SK-N-SH treated with all-trans-retinoic acid at 6 μM for 48 hours (cell line): ENCODE results near the gene METTL1.
"Not testable (repeated sequence)": the region's sequence is repeated elsewhere in the genome, so short reads cannot be mapped to it uniquely, and the experiment has no call there.

Experiments
- ATAC-seq: fragments of 200-7000 bp; cut with Tn5 transposase; 3 replicates; pipeline ENCODE4 v1.9.1; 2020; ENCODE audit warnings: mild to moderate bottlenecking, moderate library complexity
- ARNTL ChIP-seq: fragments of 450-650 bp; formaldehyde crosslinking; IDR thresholded peaks from 2 replicates; pipeline ENCODE4 v1.5.0; 2020; ENCODE audit warnings: low read depth, mild to moderate bottlenecking, moderate library complexity, borderline replicate concordance
- BACH2 ChIP-seq: fragments of 250-450 bp; sonication (Bioruptor Pico); IDR thresholded peaks from 2 replicates; pipeline ENCODE4 v1.9.0; 2021; ENCODE audit warnings: mild to moderate bottlenecking, borderline replicate concordance
- GLIS3 ChIP-seq: fragments of 250-450 bp; sonication (Bioruptor Pico); IDR thresholded peaks from 2 replicates; pipeline ENCODE4 v1.5.0; 2020; ENCODE audit warnings: mild to moderate bottlenecking, moderate library complexity
- ISL1 ChIP-seq: fragments of 250-450 bp; sonication (Bioruptor Pico); IDR thresholded peaks from 2 replicates; pipeline ENCODE4 v2.1.2; 2022; ENCODE audit warnings: mild to moderate bottlenecking, moderate library complexity
- OSR1 ChIP-seq: fragments of 250-450 bp; sonication (Bioruptor Pico); IDR thresholded peaks from 2 replicates; pipeline ENCODE4 v1.8.0; 2022; ENCODE audit warnings: moderate library complexity, mild to moderate bottlenecking, inconsistent platforms
- PPARA ChIP-seq: fragments of 250-450 bp; sonication (Bioruptor Pico); IDR thresholded peaks from 2 replicates; pipeline ENCODE4 v1.5.0; 2020; ENCODE audit warnings: mild to moderate bottlenecking, borderline replicate concordance
- SNAI2 ChIP-seq: fragments of 250-450 bp; sonication (Bioruptor Pico); IDR thresholded peaks from 2 replicates; pipeline ENCODE4 v1.5.0; 2020; ENCODE audit warnings: mild to moderate bottlenecking, moderate library complexity
- TCF4 ChIP-seq: fragments of 250-450 bp; sonication (Bioruptor Pico); IDR thresholded peaks from 2 replicates; pipeline ENCODE4 v1.8.0; 2021; ENCODE audit warnings: mild to moderate bottlenecking, moderate library complexity, borderline replicate concordance
- TOX ChIP-seq: fragments of 250-450 bp; sonication (Bioruptor Pico); IDR thresholded peaks from 2 replicates; pipeline ENCODE4 v1.8.0; 2021; ENCODE audit warnings: mild to moderate bottlenecking, moderate library complexity, borderline replicate concordance
- ZC3H10 ChIP-seq: fragments of 250-450 bp; sonication (Bioruptor Pico); IDR thresholded peaks from 2 replicates; pipeline ENCODE4 v1.5.1; 2021; ENCODE audit warnings: mild to moderate bottlenecking, moderate library complexity
- ZFP3 ChIP-seq: fragments of 250-450 bp; sonication (Bioruptor Pico); IDR thresholded peaks from 2 replicates; pipeline ENCODE4 v1.5.0; 2020; ENCODE audit warnings: mild to moderate bottlenecking, moderate library complexity
- ZFP30 ChIP-seq: fragments of 450-650 bp; formaldehyde crosslinking; IDR thresholded peaks from 2 replicates; pipeline ENCODE4 v1.5.0; 2022; ENCODE audit warnings: mild to moderate bottlenecking, moderate library complexity
- ZNF565 ChIP-seq: fragments of 450-650 bp; formaldehyde crosslinking; conservative IDR thresholded peaks from 2 replicates; pipeline ENCODE4 v1.5.0; 2020; ENCODE audit warnings: low read depth, mild to moderate bottlenecking, moderate library complexity
- ZNF70 ChIP-seq: fragments of 450-650 bp; formaldehyde crosslinking; IDR thresholded peaks from 2 replicates; pipeline ENCODE4 v1.5.0; 2020; ENCODE audit warnings: mild to moderate bottlenecking, moderate library complexity
- ZNF8 ChIP-seq: fragments of 450-650 bp; formaldehyde crosslinking; IDR thresholded peaks from 2 replicates; pipeline ENCODE4 v1.5.0; 2020; ENCODE audit warnings: mild to moderate bottlenecking, moderate library complexity
- TF ChIP-seq, protein P1 (sequence below): fragments of 250-450 bp; sonication (Bioruptor Pico); IDR thresholded peaks from 2 replicates; pipeline ENCODE4 v1.5.0; 2020; ENCODE audit warnings: mild to moderate bottlenecking, moderate library complexity
- TF ChIP-seq, protein P2 (sequence below): fragments of 250-450 bp; sonication (Bioruptor Pico); IDR thresholded peaks from 2 replicates; pipeline ENCODE4 v1.5.1; 2021; ENCODE audit warnings: mild to moderate bottlenecking, moderate library complexity
- TF ChIP-seq, protein P3 (sequence below): fragments of 250-450 bp; sonication (Bioruptor Pico); IDR thresholded peaks from 2 replicates; pipeline ENCODE4 v1.5.1; 2020; ENCODE audit warnings: low read depth, mild to moderate bottlenecking, moderate library complexity
- TF ChIP-seq, protein P4 (sequence below): fragments of 250-450 bp; sonication (Bioruptor Pico); IDR thresholded peaks from 2 replicates; pipeline ENCODE4 v1.8.0; 2021; ENCODE audit warnings: low read depth, mild to moderate bottlenecking, moderate library complexity, borderline replicate concordance

The METTL1 gene

DNA sequence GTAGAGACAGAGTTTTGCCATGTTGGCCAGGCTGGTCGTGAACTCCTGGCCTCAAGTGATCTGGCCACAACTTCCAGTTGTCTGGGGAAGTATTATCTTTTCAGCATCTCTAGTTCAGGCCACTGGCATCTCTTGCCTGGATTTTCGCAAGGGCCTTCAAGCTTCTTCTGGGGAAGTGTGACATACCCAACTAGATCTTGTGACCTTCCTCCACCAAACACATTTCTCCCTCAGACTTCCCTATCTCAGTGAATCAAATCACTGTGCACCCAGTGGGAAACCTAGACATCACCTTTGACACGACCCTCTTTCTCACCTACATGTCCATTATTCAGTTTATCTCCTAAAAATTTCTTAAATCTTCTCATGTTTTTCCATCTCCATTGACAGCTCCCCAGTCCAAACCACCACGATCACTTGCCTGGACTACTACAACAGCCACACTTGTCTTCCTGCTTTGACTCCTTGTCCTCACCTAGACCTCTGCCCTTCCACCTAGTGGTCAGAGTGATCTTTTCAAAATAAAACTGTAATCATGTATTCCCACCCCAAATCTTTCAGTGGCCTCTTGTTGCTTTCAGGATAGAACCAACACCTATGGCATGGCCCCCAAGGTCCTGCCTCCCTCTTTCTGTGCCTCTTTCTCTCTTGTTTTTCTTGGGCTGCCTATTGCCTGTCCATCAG, 3.8 kb upstream of the METTL1 start:
- ATAC-seq, result no peak

DNA sequence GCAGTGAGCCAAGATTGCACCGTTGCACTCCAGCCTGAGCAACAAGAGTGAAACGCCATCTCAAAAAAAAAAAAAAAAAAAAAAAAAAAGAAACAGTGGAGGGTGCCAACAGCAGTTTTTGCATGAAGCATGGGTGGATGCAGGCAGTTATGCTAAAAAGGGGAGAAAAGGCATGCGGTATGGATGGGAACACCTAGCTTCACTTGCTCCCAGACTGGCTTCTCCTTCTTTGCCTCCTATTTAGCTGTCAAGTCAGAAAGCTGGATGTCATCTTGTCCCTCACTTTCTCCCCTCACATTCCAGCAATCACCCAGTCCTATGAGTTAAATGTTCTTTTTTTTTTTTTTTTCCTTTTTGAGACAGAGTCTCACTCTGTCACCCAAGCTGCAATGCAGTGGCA, 3.1 kb upstream of the METTL1 start:
- TF ChIP-seq, protein P1, sequence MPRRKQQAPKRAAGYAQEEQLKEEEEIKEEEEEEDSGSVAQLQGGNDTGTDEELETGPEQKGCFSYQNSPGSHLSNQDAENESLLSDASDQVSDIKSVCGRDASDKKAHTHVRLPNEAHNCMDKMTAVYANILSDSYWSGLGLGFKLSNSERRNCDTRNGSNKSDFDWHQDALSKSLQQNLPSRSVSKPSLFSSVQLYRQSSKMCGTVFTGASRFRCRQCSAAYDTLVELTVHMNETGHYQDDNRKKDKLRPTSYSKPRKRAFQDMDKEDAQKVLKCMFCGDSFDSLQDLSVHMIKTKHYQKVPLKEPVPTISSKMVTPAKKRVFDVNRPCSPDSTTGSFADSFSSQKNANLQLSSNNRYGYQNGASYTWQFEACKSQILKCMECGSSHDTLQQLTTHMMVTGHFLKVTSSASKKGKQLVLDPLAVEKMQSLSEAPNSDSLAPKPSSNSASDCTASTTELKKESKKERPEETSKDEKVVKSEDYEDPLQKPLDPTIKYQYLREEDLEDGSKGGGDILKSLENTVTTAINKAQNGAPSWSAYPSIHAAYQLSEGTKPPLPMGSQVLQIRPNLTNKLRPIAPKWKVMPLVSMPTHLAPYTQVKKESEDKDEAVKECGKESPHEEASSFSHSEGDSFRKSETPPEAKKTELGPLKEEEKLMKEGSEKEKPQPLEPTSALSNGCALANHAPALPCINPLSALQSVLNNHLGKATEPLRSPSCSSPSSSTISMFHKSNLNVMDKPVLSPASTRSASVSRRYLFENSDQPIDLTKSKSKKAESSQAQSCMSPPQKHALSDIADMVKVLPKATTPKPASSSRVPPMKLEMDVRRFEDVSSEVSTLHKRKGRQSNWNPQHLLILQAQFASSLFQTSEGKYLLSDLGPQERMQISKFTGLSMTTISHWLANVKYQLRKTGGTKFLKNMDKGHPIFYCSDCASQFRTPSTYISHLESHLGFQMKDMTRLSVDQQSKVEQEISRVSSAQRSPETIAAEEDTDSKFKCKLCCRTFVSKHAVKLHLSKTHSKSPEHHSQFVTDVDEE (CRISPR knock-in tag), result no peak
- TF ChIP-seq, protein P2, sequence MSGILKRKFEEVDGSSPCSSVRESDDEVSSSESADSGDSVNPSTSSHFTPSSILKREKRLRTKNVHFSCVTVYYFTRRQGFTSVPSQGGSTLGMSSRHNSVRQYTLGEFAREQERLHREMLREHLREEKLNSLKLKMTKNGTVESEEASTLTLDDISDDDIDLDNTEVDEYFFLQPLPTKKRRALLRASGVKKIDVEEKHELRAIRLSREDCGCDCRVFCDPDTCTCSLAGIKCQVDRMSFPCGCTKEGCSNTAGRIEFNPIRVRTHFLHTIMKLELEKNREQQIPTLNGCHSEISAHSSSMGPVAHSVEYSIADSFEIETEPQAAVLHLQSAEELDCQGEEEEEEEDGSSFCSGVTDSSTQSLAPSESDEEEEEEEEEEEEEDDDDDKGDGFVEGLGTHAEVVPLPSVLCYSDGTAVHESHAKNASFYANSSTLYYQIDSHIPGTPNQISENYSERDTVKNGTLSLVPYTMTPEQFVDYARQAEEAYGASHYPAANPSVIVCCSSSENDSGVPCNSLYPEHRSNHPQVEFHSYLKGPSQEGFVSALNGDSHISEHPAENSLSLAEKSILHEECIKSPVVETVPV (CRISPR knock-in tag), result no peak
- TF ChIP-seq TCF4 (CRISPR knock-in tag) (no peak), ARNTL (no peak), ZNF70 (CRISPR knock-in tag) (no peak), OSR1 (no peak), TOX (no peak), ZNF8 (CRISPR knock-in tag) (no peak), ZNF565 (no peak), GLIS3 (CRISPR knock-in tag) (no peak), ISL1 (CRISPR knock-in tag) (no peak), PPARA (CRISPR knock-in tag) (no peak), BACH2 (CRISPR knock-in tag) (no peak), SNAI2 (no peak), ZFP3 (CRISPR knock-in tag) (no peak), ZC3H10 (no peak)
- TF ChIP-seq, protein P3, sequence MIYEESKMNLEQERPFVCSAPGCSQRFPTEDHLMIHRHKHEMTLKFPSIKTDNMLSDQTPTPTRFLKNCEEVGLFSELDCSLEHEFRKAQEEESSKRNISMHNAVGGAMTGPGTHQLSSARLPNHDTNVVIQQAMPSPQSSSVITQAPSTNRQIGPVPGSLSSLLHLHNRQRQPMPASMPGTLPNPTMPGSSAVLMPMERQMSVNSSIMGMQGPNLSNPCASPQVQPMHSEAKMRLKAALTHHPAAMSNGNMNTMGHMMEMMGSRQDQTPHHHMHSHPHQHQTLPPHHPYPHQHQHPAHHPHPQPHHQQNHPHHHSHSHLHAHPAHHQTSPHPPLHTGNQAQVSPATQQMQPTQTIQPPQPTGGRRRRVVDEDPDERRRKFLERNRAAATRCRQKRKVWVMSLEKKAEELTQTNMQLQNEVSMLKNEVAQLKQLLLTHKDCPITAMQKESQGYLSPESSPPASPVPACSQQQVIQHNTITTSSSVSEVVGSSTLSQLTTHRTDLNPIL (CRISPR knock-in tag), result no peak
- TF ChIP-seq, protein P4, sequence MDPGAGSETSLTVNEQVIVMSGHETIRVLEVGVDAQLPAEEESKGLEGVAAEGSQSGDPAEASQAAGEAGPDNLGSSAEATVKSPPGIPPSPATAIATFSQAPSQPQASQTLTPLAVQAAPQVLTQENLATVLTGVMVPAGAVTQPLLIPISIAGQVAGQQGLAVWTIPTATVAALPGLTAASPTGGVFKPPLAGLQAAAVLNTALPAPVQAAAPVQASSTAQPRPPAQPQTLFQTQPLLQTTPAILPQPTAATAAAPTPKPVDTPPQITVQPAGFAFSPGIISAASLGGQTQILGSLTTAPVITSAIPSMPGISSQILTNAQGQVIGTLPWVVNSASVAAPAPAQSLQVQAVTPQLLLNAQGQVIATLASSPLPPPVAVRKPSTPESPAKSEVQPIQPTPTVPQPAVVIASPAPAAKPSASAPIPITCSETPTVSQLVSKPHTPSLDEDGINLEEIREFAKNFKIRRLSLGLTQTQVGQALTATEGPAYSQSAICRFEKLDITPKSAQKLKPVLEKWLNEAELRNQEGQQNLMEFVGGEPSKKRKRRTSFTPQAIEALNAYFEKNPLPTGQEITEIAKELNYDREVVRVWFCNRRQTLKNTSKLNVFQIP (CRISPR knock-in tag), result no peak
- TF ChIP-seq, all 23 proteins: peak for 0
- no peak for ATAC-seq

More for the DNA sequence above, 3.8 kb upstream of the METTL1 start:
- no peak for TF ChIP-seq SNAI2
- no peak for TF ChIP-seq TCF4 (CRISPR knock-in tag)
- TF ChIP-seq BACH2 (CRISPR knock-in tag), result no peak

DNA sequence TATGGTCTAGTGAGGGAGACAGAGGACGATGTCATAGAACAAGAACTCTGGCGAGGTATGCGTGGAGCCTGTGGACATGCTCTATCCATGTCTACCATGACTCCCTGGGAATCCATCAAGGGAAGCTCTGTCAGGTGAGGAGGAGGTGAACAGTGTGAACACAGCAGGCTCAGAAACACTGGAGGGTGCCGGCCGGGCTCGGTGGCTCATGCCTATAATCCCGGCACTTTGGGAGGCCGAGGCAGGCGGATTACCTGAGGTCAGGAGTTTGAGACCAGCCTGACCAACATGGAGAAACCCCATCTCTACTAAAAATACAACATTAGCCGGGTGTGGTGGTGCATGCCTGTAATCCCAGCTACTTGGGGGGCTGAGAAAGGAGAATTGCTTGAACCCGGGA, 2.7 kb upstream of the METTL1 start:
- not testable (repeated sequence) for ATAC-seq

DNA sequence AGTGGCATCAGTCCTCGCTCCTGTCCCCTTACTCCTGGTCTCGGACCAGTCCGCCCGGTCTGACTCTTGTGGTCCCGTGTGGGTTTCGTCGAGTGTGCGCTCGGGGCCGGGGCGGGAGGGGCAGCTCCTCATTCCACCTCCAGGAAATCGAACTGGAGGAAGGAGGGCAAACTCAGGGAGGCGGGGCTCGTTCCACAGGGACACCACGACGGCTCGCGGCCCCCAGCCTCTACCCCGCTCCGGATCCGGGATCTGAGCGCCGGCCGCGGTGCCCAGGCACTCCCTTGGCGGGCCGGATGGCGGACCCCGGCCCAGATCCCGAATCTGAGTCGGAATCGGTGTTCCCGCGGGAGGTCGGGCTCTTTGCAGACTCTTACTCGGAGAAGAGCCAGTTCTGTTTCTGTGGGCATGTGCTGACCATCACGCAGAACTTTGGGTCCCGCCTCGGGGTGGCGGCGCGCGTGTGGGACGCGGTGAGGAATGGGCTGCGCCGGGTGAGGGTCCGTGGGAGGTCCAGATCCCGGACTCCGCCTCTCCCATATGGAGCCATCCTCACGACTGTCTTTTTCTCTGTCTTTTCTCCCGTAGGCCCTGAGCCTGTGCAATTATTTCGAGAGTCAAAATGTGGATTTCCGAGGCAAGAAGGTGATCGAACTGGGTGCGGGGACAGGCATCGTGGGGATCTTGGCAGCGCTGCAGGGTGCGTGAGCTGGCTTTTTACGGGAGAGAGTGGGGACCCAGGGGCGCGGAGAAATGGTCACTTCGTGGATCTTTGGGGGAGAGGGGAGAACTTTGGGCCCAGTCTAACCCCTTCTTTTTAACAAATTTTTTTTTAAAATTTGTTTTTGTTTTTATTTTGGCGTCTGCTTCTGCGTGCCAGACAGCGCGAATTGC, 771 bp upstream of the METTL1 start, which contains the start of gene EEF1AKMT3:
EEF1AKMT3 (plus strand) TSS at position 186 of the 894 bp plus-strand sequence; CDS start at position 297, 111 bp downstream.
- ATAC-seq, result peak; percentile 76
- TF ChIP-seq OSR1 (no peak), ARNTL (no peak), ZFP30 (CRISPR knock-in tag) (no peak), BACH2 (CRISPR knock-in tag) (no peak), ISL1 (CRISPR knock-in tag) (no peak), TOX (no peak)
- TF ChIP-seq, protein P1 (CRISPR knock-in tag), result no peak
- TF ChIP-seq, protein P4 (CRISPR knock-in tag), result no peak
- TF ChIP-seq, protein P3 (CRISPR knock-in tag), result no peak
